NCI-H1092 (cell line): ENCODE data around the gene PRR23A.

ENCODE experiments used
- DNase-seq: peaks from one replicate; lab custom pipeline; 2025; lab: John Stamatoyannopoulos, UW

PRR23A gene

DNA sequence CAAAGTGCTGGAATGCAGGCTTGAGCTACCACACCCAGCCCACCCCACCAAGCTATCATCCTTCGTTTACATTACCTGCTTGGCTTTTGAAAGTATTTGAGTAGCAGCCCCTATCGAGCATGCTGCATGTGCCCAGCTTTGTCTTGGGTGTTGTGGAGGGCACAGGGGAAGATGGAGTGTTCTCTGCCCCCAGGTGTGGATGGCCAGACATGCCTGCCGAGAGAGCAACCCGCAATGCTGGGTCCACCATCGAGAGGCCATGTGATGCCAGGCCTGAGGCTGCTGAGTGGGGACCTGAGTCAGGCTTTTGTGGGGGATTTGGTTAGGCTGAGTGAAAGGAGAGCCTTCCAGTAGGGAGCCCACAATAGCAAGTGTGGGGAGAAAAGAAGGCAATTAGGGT is 33.1 kb downstream of the PRR23A start:
- DNase-seq = no peak

DNA sequence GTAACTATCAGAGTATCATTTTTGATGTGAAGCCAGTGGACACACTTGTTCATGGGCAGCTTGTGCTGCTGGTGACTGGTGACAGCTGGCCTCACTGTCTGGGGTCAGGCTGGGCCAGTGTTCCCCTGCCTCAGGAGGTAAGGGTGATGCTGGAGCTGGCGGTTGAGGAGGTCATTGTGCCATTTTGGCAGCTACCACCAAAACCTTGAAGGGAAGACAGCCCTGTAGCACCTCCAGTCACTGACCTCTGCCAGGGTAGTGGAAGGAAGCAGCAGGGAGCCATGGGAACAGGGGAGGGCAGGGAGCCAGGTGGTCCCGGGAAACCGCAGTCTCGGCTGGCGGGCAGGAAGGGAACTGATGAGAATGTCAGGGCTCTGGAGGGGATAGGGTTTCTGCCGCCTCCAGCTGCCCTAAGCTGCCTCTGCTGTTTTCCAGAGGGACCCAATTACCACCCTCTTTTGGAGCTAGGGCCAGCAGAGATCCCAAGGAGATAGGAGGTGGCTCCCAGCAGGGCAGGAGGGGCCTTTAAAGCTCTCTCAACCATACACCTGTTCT is 34.2 kb downstream of the PRR23A start:
- no peak for DNase-seq

DNA sequence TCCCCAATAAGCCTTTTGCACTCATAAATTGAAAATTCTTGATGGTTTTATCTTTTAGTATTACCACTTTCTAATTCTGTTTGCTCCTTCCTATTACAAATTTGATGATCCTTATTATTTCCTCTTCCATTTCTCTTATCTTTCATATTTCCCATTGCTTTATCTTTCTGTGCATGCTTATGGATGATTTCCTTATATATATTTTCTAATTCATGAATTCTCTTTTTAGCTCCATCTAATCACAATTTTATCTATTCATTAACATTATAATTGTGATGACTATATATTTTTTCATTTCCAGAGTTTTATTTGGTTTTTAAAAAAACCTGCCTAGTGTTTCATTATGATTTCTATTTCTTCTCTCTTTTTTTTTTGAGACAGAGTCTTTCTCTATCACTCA is 41.1 kb downstream of the PRR23A start:
- no peak for DNase-seq

DNA sequence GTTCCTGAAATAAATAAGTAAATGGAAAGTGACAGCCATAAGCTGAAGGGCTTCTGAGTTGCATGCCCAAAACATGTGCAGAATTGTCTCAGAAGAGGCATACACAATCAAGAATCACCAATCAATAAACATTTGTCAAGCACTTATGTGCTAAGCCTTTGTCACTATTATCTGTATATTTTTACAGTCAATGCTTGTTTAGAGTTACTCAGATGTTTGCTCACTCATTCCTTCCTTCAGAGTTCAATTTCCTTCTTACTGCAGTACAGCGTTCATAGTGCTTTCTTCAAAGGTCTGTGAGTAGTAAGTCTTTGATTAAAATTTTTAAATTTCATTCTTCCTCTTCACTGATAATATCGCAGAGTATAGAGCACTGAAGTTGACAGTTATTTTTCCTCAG is 41.8 kb downstream of the PRR23A start:
- DNase-seq = no peak

DNA sequence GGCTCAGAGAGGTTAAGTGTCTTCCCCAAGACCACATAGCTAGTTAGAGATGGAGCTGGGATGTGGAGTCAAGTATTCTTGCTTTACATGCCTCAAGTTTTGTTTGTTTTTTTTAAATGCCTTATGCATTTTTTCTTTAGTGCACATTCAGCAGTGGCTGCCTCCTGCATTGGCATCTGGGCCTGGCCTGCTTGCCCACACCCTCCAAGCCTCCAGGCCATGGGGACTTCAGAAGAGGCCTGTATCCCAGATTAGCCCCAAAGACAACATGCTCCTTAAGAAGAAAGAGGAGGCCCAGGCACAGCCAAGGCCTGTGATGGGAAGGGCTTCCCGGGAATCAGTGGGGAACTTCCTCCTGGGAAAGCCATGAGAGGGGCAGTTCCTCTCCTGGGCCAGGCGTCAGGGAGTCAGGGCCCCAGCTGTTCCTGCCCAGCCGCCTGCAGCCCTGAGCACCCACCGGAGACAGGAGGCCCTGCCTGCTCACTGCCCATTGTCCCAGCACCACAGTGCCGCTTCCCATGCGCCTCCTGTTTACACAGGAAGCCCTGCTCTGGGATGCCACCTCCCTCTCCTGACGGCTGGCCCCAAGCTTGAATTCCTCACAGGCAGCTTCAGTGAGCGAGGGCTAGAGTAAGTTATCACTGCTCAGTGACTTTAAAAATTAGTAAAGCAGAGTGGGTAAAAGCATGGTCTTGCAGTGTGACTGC is 43.1 kb downstream of the PRR23A start:
- DNase-seq = no peak

DNA sequence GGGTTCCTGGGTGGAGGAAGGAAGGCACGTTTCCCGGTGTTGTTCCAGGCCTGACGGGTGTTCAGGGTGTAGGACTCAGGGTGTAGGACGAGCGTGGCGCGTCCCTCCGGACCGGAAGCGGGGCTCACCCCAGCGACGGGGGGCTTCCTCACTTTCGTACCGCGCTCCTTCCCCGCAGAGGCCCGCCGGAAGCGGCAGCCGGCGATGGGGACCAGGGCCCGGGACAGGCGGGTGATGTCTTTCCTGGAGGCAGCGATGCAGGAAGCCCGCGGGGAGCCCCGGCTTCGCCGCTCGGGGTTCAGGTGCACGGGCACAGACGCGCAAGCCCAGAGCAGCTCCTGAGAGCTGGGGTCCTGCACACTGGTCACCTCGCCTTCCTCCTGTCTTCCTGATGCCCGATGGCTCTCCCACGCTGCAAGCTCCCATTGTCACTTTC is 45.6 kb downstream of the PRR23A start:
- DNase-seq = no peak
